ENCODE measurements around the gene CUL2. TPM values are rescaled to one million over a fixed set of nuclear protein-coding genes. Genes with fewer than 3 reads are reported as not detected.

CUL2 gene
- polyA plus RNA-seq, 2 donors, result 5.3 to 11.3 TPM

- H3K9me3 ChIP-seq (ENCODE audit: control insufficient read depth in 2 of 2, insufficient read depth in 1 of 2, low read depth in 1 of 2, low read length in 1 of 2), result no peaks in the 10 kb centered on the region
- no peak overlapping the region for H3K27ac ChIP-seq (ENCODE audit: low read depth in 2 of 2, low read length in 1 of 2)
- H3K36me3 ChIP-seq (ENCODE audit: control insufficient read depth in 2 of 2, insufficient read depth in 2 of 2, low read length in 1 of 2), result no peaks in the 10 kb centered on the region
- no peaks in the 10 kb centered on the region for H3K27me3 ChIP-seq (ENCODE audit: control insufficient read depth in 1 of 2, insufficient read depth in 2 of 2, low read length in 2 of 2)
- no peak overlapping the region for H3K4me3 ChIP-seq (ENCODE audit: low read depth in 1 of 2, low read length in 2 of 2)
- WGBS, 2 donors, result 98% methylated on average over 4 of the region's 4 CpGs
- H3K4me1 ChIP-seq (ENCODE audit: control insufficient read depth in 2 of 2, insufficient read depth in 2 of 2, low read length in 1 of 2), result peaks cover 0 to 2% of the 10 kb centered on the region in 2 donors
These were observed 53.0 kb downstream of the CUL2 start for GRCh38 chr10:35037104-35037503.

- Histone ChIP-seq H3K36me3 (ENCODE audit: control insufficient read depth in 2 of 2, insufficient read depth in 2 of 2, low read length in 1 of 2) (peaks cover 0 to 5% of the 10 kb centered on the region in 2 donors), H3K9me3 (ENCODE audit: control insufficient read depth in 2 of 2, insufficient read depth in 1 of 2, low read depth in 1 of 2, low read length in 1 of 2) (no peaks in the 10 kb centered on the region), H3K27me3 (ENCODE audit: control insufficient read depth in 1 of 2, insufficient read depth in 2 of 2, low read length in 2 of 2) (no peaks in the 10 kb centered on the region), H3K4me3 (ENCODE audit: low read depth in 1 of 2, low read length in 2 of 2) (no peak overlapping the region), H3K27ac (ENCODE audit: low read depth in 2 of 2, low read length in 1 of 2) (no peak overlapping the region), H3K4me1 (ENCODE audit: control insufficient read depth in 2 of 2, insufficient read depth in 2 of 2, low read length in 1 of 2) (no peaks in the 10 kb centered on the region)
- 11 to 19% methylated on average over 1 of the region's 1 CpG for WGBS, 2 donors
These were observed 54.5 kb downstream of the CUL2 start for GRCh38 chr10:35035606-35036005.

GRCh38 chr10:35027567-35027966 is 62.6 kb downstream of the CUL2 start:
- no peak overlapping the region for H3K4me3 ChIP-seq (ENCODE audit: low read depth in 1 of 2, low read length in 2 of 2)
- no peaks in the 10 kb centered on the region for H3K9me3 ChIP-seq (ENCODE audit: control insufficient read depth in 2 of 2, insufficient read depth in 1 of 2, low read depth in 1 of 2, low read length in 1 of 2)
- no peaks in the 10 kb centered on the region for H3K27me3 ChIP-seq (ENCODE audit: control insufficient read depth in 1 of 2, insufficient read depth in 2 of 2, low read length in 2 of 2)
- H3K27ac ChIP-seq (ENCODE audit: low read depth in 2 of 2, low read length in 1 of 2), result no peak overlapping the region
- no peaks in the 10 kb centered on the region for H3K4me1 ChIP-seq (ENCODE audit: control insufficient read depth in 2 of 2, insufficient read depth in 2 of 2, low read length in 1 of 2)
- H3K36me3 ChIP-seq (ENCODE audit: control insufficient read depth in 2 of 2, insufficient read depth in 2 of 2, low read length in 1 of 2), result peaks cover 5 to 11% of the 10 kb centered on the region in 2 donors

- H3K4me1 ChIP-seq (ENCODE audit: control insufficient read depth in 2 of 2, insufficient read depth in 2 of 2, low read length in 1 of 2), result no peaks in the 10 kb centered on the region
- peaks cover 5 to 7% of the 10 kb centered on the region in 2 donors for H3K36me3 ChIP-seq (ENCODE audit: control insufficient read depth in 2 of 2, insufficient read depth in 2 of 2, low read length in 1 of 2)
- no peaks in the 10 kb centered on the region for H3K27me3 ChIP-seq (ENCODE audit: control insufficient read depth in 1 of 2, insufficient read depth in 2 of 2, low read length in 2 of 2)
- H3K4me3 ChIP-seq (ENCODE audit: low read depth in 1 of 2, low read length in 2 of 2), result no peak overlapping the region
- H3K9me3 ChIP-seq (ENCODE audit: control insufficient read depth in 2 of 2, insufficient read depth in 1 of 2, low read depth in 1 of 2, low read length in 1 of 2), result no peaks in the 10 kb centered on the region
- no peak overlapping the region for H3K27ac ChIP-seq (ENCODE audit: low read depth in 2 of 2, low read length in 1 of 2)
These were observed 64.2 kb downstream of the CUL2 start for GRCh38 chr10:35025916-35026315.

GRCh38 chr10:35020481-35020880 is 69.7 kb downstream of the CUL2 start:
- 79 to 82% methylated on average over 2 of the region's 2 CpGs for WGBS, 2 donors

GRCh38 chr10:35019041-35020024 is 70.8 kb downstream of the CUL2 start:
- Histone ChIP-seq H3K9me3 (ENCODE audit: control insufficient read depth in 2 of 2, insufficient read depth in 1 of 2, low read depth in 1 of 2, low read length in 1 of 2) (no peaks in the 10 kb centered on the region), H3K27me3 (ENCODE audit: control insufficient read depth in 1 of 2, insufficient read depth in 2 of 2, low read length in 2 of 2) (no peaks in the 10 kb centered on the region), H3K36me3 (ENCODE audit: control insufficient read depth in 2 of 2, insufficient read depth in 2 of 2, low read length in 1 of 2) (peaks cover 3% of the 10 kb centered on the region in 2 donors), H3K4me1 (ENCODE audit: control insufficient read depth in 2 of 2, insufficient read depth in 2 of 2, low read length in 1 of 2) (no peaks in the 10 kb centered on the region), H3K27ac (ENCODE audit: low read depth in 2 of 2, low read length in 1 of 2) (no peak overlapping the region), H3K4me3 (ENCODE audit: low read depth in 1 of 2, low read length in 2 of 2) (no peak overlapping the region)
- WGBS, 2 donors, result 80 to 82% methylated on average over 8 of the region's 8 CpGs

More at GRCh38 chr10:35020481-35020880, 69.7 kb downstream of the CUL2 start:
- Histone ChIP-seq H3K9me3 (ENCODE audit: control insufficient read depth in 2 of 2, insufficient read depth in 1 of 2, low read depth in 1 of 2, low read length in 1 of 2) (no peaks in the 10 kb centered on the region), H3K4me1 (ENCODE audit: control insufficient read depth in 2 of 2, insufficient read depth in 2 of 2, low read length in 1 of 2) (no peaks in the 10 kb centered on the region), H3K27ac (ENCODE audit: low read depth in 2 of 2, low read length in 1 of 2) (no peak overlapping the region), H3K4me3 (ENCODE audit: low read depth in 1 of 2, low read length in 2 of 2) (no peak overlapping the region), H3K36me3 (ENCODE audit: control insufficient read depth in 2 of 2, insufficient read depth in 2 of 2, low read length in 1 of 2) (peaks cover 3% of the 10 kb centered on the region in 2 donors), H3K27me3 (ENCODE audit: control insufficient read depth in 1 of 2, insufficient read depth in 2 of 2, low read length in 2 of 2) (no peaks in the 10 kb centered on the region)

- H3K27me3 ChIP-seq (ENCODE audit: control insufficient read depth in 1 of 2, insufficient read depth in 2 of 2, low read length in 2 of 2), result no peaks in the 10 kb centered on the region
- no peaks in the 10 kb centered on the region for H3K4me1 ChIP-seq (ENCODE audit: control insufficient read depth in 2 of 2, insufficient read depth in 2 of 2, low read length in 1 of 2)
- 72 to 82% methylated on average over 5 of the region's 5 CpGs for WGBS, 2 donors
- no peak overlapping the region for H3K4me3 ChIP-seq (ENCODE audit: low read depth in 1 of 2, low read length in 2 of 2)
- H3K9me3 ChIP-seq (ENCODE audit: control insufficient read depth in 2 of 2, insufficient read depth in 1 of 2, low read depth in 1 of 2, low read length in 1 of 2), result no peaks in the 10 kb centered on the region
- no peak overlapping the region for H3K27ac ChIP-seq (ENCODE audit: low read depth in 2 of 2, low read length in 1 of 2)
- H3K36me3 ChIP-seq (ENCODE audit: control insufficient read depth in 2 of 2, insufficient read depth in 2 of 2, low read length in 1 of 2), result peaks cover 0 to 4% of the 10 kb centered on the region in 2 donors
These were observed 72.5 kb downstream of the CUL2 start for GRCh38 chr10:35017608-35018007.

GRCh38 chr10:35015843-35016408 is 74.2 kb downstream of the CUL2 start:
- Histone ChIP-seq H3K9me3 (ENCODE audit: control insufficient read depth in 2 of 2, insufficient read depth in 1 of 2, low read depth in 1 of 2, low read length in 1 of 2) (no peaks in the 10 kb centered on the region), H3K4me1 (ENCODE audit: control insufficient read depth in 2 of 2, insufficient read depth in 2 of 2, low read length in 1 of 2) (no peaks in the 10 kb centered on the region), H3K4me3 (ENCODE audit: low read depth in 1 of 2, low read length in 2 of 2) (no peak overlapping the region), H3K36me3 (ENCODE audit: control insufficient read depth in 2 of 2, insufficient read depth in 2 of 2, low read length in 1 of 2) (peaks cover 0 to 8% of the 10 kb centered on the region in 2 donors), H3K27me3 (ENCODE audit: control insufficient read depth in 1 of 2, insufficient read depth in 2 of 2, low read length in 2 of 2) (no peaks in the 10 kb centered on the region), H3K27ac (ENCODE audit: low read depth in 2 of 2, low read length in 1 of 2) (no peak overlapping the region)
- WGBS, 2 donors, result 90 to 94% methylated on average over 5 of the region's 5 CpGs

GRCh38 chr10:35012781-35013180 is 77.4 kb downstream of the CUL2 start:
- H3K4me3 ChIP-seq (ENCODE audit: low read depth in 1 of 2, low read length in 2 of 2), result no peak overlapping the region
- WGBS, 2 donors, result 95 to 96% methylated on average over 8 of the region's 8 CpGs

More at GRCh38 chr10:35012781-35013180, 77.4 kb downstream of the CUL2 start:
- peaks cover 7 to 11% of the 10 kb centered on the region in 2 donors for H3K36me3 ChIP-seq (ENCODE audit: control insufficient read depth in 2 of 2, insufficient read depth in 2 of 2, low read length in 1 of 2)
- no peak overlapping the region for H3K27ac ChIP-seq (ENCODE audit: low read depth in 2 of 2, low read length in 1 of 2)
- H3K27me3 ChIP-seq (ENCODE audit: control insufficient read depth in 1 of 2, insufficient read depth in 2 of 2, low read length in 2 of 2), result no peaks in the 10 kb centered on the region
- no peaks in the 10 kb centered on the region for H3K9me3 ChIP-seq (ENCODE audit: control insufficient read depth in 2 of 2, insufficient read depth in 1 of 2, low read depth in 1 of 2, low read length in 1 of 2)
- no peaks in the 10 kb centered on the region for H3K4me1 ChIP-seq (ENCODE audit: control insufficient read depth in 2 of 2, insufficient read depth in 2 of 2, low read length in 1 of 2)

Measured in esophagus (tissue), 2 donors.